Measurements from ENCODE around the gene IGFBP6. TPM values are rescaled to one million over a fixed set of nuclear protein-coding genes. Genes with fewer than 3 reads are reported as not detected.

IGFBP6 gene
- total RNA-seq, 2 experiments from 2014 or later, result 1.9 to 2.2 TPM

DNA sequence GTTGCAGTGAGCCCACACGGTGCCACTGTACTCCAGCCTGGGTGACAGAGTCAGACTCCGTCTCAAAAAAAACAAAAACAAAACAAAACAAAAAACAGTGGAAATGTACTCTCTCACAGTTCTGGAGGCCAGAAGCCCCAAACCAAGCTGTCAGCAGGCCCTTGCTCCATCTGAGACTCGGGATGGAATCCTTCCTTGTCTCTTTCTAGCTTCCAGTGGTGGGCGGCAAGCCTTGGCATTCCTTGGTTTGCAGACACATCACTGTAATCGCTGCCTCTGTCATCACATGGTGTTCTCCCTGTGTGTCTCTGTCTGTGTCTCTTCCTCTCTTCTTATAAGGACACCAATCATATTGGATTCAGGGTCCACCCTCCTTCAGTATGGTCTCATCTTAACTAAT is 41.2 kb upstream of the IGFBP6 start:
- no peak for DNase-seq
- no peak overlapping the region for H3K4me3 Mint-ChIP-seq
- no peaks in the 10 kb centered on the region for H3K36me3 Mint-ChIP-seq
- H3K27me3 Mint-ChIP-seq, result no peaks in the 10 kb centered on the region
- no peak overlapping the region for H3K27ac Mint-ChIP-seq
- peaks cover 5% of the 10 kb centered on the region for H3K4me1 Mint-ChIP-seq
- H3K9me3 Mint-ChIP-seq, result no peaks in the 10 kb centered on the region

DNA sequence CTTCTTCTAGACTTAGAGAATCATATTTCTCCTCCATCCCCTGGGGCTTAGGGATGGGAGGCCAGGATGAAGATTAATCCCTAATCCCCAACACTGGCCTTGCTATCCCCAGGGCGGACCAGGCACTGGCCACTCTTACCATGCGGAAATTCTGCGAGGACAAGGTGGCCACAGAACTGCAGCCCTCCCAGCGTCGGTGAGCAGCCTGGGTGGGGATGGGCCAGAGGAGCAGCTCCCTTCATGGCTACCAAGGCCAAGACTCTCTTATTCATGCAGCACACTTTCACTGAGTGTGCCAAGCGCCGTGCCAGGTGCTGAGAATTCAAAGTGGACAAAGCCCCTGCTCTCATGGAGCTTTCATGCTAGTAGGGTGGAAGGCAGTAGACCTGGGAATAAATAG is 40.6 kb upstream of the IGFBP6 start:
- Mint-ChIP-seq H3K4me1 (peaks cover 5% of the 10 kb centered on the region), H3K4me3 (no peak overlapping the region), H3K27me3 (no peaks in the 10 kb centered on the region), H3K9me3 (no peaks in the 10 kb centered on the region), H3K27ac (no peak overlapping the region), H3K36me3 (no peaks in the 10 kb centered on the region)
- no peak for DNase-seq

DNA sequence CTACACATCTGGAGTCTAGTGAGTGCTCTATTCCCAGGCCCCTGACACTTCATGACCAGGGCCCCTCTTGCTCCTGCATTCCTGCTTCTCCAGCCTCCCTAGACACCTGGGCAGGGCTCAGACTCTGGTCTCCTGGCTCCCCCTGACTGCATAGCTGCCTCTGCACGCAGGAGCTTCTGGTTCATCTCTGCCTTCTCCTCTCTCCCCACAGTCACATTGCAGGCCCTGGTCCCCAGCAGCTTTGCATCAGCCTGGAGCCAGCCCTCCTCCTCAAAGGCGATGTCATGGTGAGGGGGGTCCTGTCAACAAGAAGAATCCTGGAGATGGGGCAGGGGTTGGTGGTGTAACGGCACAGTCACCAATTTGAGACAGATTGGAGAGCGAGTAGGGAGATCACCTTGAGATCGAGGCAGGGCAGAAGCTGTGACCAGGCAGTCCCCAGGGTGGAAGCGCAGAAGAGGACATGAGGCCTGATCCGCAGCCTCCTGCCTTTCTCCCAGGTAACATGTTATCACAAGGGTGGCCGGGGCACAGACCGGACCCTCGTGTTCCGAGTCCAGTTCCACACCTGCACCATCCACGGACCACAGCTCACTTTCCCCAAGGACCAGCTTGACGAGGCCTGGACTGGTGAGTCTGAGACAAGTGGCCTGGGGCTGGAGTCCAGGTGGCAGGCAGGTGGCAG is 39.5 kb upstream of the IGFBP6 start:
- peaks cover 5% of the 10 kb centered on the region for H3K4me1 Mint-ChIP-seq
- no peak for DNase-seq
- H3K27ac Mint-ChIP-seq, result no peak overlapping the region
- H3K4me3 Mint-ChIP-seq, result no peak overlapping the region
- H3K36me3 Mint-ChIP-seq, result no peaks in the 10 kb centered on the region
- no peaks in the 10 kb centered on the region for H3K9me3 Mint-ChIP-seq
- H3K27me3 Mint-ChIP-seq, result no peaks in the 10 kb centered on the region

DNA sequence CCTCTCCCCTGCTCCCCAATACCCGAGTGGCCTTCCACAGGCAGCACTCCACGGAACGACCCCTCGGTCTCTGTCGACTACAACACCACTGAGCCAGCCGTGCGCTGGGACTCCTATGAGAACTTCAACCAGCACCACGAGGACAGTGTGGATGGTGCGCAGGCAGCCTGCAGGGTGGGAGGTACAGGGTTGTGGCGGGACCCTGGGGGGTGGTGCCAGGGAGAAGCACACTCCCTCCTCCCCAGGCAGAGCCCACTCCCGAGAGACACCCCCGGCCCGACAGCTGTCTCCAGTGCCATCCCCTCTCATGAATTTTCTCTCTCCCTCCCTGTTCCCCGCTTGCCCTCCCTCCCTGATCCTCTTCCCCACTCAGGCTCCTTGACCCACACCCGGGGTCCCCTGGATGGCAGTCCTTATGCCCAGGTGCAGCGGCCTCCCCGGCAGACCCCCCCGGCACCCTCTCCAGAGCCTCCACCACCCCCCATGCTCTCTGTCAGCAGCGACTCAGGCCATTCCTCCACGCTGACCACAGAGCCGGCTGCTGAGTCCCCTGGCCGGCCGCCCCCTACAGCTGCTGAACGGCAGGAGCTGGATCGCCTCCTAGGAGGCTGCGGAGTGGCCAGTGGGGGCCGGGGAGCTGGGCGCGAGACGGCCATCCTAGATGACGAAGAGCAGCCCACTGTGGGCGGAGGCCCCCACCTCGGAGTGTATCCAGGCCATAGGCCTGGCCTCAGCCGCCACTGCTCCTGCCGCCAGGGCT is 38.6 kb upstream of the IGFBP6 start:
- no peak for DNase-seq
- H3K27me3 Mint-ChIP-seq, result no peaks in the 10 kb centered on the region
- no peak overlapping the region for H3K27ac Mint-ChIP-seq
- no peak overlapping the region for H3K4me3 Mint-ChIP-seq
- no peaks in the 10 kb centered on the region for H3K36me3 Mint-ChIP-seq
- peaks cover 5% of the 10 kb centered on the region for H3K4me1 Mint-ChIP-seq
- no peaks in the 10 kb centered on the region for H3K9me3 Mint-ChIP-seq

DNA sequence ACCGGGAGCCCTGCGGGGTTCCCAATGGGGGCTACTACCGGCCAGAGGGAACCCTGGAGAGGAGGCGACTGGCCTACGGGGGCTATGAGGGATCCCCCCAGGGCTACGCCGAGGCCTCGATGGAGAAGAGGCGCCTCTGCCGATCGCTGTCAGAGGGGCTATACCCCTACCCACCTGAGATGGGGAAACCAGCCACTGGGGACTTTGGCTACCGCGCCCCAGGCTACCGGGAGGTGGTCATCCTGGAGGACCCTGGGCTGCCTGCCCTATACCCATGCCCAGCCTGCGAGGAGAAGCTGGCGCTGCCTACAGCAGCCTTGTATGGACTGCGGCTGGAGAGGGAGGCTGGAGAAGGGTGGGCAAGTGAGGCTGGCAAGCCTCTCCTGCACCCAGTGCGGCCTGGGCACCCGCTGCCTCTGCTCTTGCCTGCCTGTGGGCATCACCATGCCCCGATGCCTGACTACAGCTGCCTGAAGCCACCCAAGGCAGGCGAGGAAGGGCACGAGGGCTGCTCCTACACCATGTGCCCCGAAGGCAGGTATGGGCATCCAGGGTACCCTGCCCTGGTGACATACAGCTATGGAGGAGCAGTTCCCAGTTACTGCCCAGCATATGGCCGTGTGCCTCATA is 37.9 kb upstream of the IGFBP6 start:
- H3K4me3 Mint-ChIP-seq, result no peak overlapping the region
- no peaks in the 10 kb centered on the region for H3K4me1 Mint-ChIP-seq
- DNase-seq, result no peak
- H3K36me3 Mint-ChIP-seq, result no peaks in the 10 kb centered on the region
- no peaks in the 10 kb centered on the region for H3K27me3 Mint-ChIP-seq
- H3K27ac Mint-ChIP-seq, result no peak overlapping the region
- no peaks in the 10 kb centered on the region for H3K9me3 Mint-ChIP-seq

DNA sequence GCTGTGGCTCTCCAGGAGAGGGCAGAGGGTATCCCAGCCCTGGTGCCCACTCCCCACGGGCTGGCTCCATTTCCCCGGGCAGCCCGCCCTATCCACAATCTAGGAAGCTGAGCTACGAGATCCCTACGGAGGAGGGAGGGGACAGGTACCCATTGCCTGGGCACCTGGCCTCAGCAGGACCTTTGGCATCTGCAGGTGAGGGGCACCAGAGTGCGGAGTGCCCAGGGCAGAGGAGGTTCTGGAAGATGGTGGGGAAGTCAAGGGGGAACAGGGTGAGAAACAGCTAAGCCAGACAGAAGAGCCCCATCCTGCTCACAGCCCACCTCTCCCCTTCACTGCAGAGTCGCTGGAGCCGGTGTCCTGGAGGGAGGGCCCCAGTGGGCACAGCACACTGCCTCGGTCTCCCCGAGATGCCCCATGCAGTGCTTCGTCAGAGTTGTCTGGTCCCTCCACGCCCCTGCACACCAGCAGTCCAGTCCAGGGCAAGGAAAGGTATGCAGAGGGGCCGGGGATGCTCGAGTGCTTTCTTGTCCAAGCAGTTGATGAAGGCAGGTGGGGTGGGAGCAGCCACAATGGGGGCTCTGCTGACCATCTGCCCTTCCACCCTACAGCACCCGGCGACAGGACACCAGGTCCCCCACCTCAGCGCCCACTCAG is 37.3 kb upstream of the IGFBP6 start:
- DNase-seq, result no peak
- Mint-ChIP-seq H3K27ac (no peak overlapping the region), H3K27me3 (no peaks in the 10 kb centered on the region), H3K4me3 (no peak overlapping the region), H3K9me3 (no peaks in the 10 kb centered on the region), H3K36me3 (peaks cover 2% of the 10 kb centered on the region), H3K4me1 (no peaks in the 10 kb centered on the region)

DNA sequence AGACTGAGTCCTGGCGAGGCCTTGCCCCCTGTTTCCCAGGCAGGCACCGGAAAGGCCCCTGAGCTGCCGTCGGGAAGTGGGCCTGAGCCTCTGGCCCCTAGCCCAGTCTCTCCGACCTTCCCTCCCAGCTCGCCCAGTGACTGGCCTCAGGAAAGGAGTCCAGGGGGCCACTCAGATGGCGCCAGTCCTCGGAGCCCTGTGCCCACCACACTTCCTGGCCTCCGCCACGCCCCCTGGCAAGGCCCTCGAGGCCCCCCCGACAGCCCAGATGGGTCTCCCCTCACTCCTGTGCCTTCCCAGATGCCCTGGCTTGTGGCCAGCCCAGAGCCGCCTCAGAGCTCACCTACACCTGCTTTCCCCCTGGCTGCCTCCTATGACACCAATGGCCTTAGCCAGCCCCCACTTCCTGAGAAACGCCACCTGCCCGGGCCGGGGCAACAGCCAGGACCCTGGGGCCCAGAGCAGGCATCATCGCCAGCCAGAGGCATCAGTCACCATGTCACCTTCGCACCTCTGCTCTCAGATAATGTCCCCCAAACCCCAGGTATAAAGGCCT is 36.7 kb upstream of the IGFBP6 start:
- H3K27me3 Mint-ChIP-seq, result no peaks in the 10 kb centered on the region
- no peaks in the 10 kb centered on the region for H3K9me3 Mint-ChIP-seq
- no peak overlapping the region for H3K27ac Mint-ChIP-seq
- peaks cover under 1% of the 10 kb centered on the region for H3K4me1 Mint-ChIP-seq
- H3K36me3 Mint-ChIP-seq, result peaks cover 3% of the 10 kb centered on the region
- no peak overlapping the region for H3K4me3 Mint-ChIP-seq
- DNase-seq, result no peak

DNA sequence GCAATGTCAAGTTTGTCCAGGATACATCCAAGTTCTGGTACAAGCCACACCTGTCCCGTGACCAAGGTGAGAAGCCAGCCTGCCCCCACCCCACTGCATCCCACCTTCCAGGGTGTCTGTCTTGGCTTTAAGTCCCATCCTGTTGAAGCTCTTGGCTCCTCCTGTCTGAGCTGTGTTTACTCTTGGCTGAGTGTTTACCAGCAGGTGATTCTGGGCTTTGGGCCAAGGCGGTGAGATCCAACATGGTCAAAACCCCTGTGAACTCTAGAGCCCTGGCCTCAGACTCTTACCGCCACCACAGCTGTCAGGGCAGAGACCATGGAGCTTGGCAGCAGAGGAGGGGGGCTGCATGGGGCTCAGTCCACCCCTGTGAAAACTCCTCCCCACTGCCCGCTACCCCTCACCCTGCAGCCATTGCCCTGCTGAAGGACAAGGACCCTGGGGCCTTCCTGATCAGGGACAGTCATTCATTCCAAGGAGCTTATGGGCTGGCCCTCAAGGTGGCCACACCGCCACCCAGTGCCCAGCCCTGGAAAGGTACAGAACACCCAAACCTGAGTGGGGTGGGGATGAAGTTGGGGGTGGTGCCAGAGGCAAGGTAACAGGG is 36.0 kb upstream of the IGFBP6 start:
- no peak overlapping the region for H3K27ac Mint-ChIP-seq
- H3K36me3 Mint-ChIP-seq, result peaks cover 10% of the 10 kb centered on the region
- H3K4me3 Mint-ChIP-seq, result no peak overlapping the region
- no peak for DNase-seq
- peaks cover 3% of the 10 kb centered on the region for H3K4me1 Mint-ChIP-seq
- no peaks in the 10 kb centered on the region for H3K27me3 Mint-ChIP-seq
- H3K9me3 Mint-ChIP-seq, result no peaks in the 10 kb centered on the region

DNA sequence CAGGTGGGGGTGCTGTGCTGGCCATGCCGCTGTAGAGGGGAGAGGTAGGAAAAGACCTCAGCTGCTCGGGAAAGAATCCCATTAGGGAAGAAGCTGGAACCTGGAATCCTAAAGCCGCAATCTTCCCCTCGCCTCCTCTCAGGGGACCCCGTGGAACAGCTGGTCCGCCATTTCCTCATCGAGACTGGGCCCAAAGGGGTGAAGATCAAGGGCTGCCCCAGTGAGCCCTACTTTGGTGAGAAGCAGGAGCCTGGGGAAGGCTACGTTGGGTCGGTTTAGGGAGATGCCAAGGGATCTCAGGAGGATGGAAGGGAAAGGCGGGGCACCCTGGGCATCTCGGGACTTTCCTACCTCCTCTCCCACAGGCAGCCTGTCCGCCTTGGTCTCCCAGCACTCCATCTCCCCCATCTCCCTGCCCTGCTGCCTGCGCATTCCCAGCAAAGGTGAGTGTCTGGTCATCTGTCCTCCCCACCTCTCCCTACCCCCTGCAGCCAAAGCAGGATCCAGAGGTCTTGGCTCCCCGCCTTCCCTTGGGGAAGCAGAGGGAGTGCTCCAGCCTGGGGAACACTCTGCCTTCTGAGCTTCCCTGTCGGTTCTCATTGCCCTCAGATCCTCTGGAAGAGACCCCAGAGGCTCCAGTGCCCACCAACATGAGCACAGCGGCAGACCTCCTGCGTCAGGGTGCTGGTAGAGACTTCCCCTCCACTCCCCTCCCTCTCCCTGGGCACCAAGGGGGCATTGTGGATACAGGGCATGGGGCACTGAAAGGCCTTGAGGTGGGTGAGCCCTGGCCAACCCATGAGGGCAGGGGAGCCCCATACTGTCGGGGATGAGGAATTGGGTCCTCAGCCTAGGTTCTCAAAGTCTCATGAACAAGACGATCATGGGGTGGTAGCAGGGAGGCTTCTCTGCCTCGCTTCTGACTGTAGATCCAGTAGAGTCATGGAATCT is 35.2 kb upstream of the IGFBP6 start:
- Mint-ChIP-seq H3K9me3 (no peaks in the 10 kb centered on the region), H3K27ac (no peak overlapping the region), H3K27me3 (no peaks in the 10 kb centered on the region), H3K36me3 (peaks cover 12% of the 10 kb centered on the region), H3K4me3 (no peak overlapping the region), H3K4me1 (peaks cover 3% of the 10 kb centered on the region)
- no peak for DNase-seq

DNA sequence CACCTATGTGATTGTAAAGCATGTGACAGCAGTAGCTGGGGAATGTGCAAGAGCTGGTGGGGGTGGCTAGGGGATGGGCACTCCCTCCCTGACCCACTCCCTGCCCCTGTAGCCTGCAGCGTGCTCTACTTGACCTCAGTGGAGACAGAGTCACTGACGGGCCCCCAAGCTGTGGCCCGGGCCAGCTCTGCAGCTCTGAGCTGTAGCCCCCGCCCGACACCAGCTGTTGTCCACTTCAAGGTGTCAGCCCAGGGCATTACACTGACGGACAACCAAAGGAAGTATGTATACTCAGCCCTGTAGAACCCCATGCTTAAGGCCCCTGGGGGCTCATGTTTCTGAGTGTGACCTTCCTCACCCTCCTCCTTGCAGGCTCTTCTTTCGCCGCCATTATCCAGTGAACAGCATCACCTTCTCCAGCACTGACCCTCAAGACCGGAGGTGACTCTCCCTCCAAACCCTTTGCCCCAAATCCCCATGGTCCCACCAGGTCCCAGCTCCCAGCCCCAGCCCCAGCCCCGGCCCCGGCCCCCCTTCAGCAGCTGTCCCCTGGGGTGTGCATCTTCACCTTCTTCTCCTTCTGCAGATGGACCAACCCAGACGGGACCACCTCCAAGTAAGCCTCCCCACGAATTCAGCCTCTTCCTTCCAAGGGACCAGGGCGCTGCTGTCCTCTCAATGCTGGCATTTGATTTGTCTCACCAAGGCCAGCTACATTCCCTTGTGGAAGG is 34.3 kb upstream of the IGFBP6 start:
- DNase-seq, result no peak
- H3K27ac Mint-ChIP-seq, result no peak overlapping the region
- peaks cover 12% of the 10 kb centered on the region for H3K36me3 Mint-ChIP-seq
- no peak overlapping the region for H3K4me3 Mint-ChIP-seq
- H3K4me1 Mint-ChIP-seq, result peaks cover 3% of the 10 kb centered on the region
- H3K27me3 Mint-ChIP-seq, result no peaks in the 10 kb centered on the region
- H3K9me3 Mint-ChIP-seq, result no peaks in the 10 kb centered on the region

DNA sequence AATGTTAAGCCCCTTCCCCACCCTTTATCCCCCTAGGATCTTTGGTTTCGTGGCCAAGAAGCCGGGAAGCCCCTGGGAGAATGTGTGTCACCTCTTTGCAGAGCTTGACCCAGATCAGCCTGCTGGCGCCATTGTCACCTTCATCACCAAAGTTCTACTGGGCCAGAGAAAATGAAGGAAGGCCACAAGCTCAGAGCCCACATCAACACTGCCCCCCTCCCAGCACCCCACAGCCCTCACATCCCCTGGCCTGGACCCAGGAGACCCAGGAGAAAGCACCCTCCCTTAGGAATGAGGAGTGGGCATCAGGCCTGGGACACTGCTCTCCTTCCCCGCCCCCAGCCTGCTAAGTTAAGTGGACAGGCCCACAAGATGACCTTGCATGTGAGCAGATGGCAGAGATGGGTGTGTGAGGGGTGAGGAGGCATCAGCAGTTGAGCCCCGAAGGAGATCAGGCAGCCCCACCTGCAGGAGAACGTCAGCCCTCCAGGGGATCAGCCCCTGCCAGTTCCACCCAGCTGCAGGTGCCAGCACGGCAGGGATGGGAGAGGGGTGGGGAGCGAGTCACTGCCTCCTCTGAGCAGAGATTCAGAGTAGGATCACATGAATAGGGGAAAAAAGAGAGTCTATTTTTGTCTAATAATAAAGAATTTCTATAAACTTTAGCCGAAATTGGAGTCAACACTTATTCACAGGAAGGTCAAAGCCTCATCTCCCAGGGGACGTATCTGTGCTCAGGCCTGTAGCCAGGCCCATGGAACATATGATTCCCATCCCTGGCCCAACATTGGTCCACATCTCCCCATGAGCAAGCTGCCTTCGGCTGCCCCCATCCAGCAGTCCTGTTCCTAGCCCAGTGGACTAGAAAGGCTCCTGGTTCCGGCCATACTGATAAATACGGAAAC is 33.5 kb upstream of the IGFBP6 start:
- Mint-ChIP-seq H3K4me3 (no peak overlapping the region), H3K9me3 (no peaks in the 10 kb centered on the region)
- DNase-seq, result no peak

DNA sequence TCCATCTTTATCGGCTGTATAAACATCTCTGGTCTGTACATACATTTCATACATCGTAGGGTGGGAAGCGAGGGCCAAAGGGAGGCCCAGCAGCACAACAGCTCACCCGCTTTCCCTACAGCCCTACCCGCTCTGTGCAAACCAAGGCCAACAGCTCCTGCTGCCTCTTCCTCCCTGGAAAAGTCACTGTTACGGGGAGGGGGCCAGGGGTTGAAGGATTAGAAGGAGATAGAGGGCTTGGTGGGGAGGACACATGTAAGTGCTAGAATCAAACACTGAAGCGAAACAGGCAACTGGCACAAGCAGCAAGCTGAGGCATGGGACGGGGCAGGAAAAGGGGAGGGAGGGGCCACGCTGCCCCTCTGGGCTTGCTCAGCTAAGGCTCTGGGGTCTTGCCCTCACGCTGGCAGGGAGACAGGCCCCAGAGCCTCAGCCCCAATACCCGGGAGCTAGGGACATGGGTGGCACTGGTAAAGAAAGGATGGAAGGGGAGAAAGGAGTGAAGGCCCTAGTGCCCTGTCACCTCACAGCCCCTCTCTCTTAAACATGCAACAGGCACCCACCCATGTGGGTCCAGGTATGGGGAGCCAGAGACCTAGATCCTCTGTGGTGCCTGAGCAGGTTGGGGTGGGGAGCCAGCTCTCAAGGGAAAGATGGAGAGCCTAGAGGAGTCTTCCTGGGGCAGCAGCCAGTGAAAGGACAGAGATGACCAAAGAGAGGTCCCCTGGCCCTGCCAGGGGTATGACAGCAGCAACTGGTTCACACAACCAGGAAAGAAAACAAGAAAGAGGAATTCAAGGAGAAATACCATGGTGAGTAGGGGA is 32.6 kb upstream of the IGFBP6 start:
- no peak for DNase-seq
- Mint-ChIP-seq H3K27ac (no peak overlapping the region), H3K27me3 (no peaks in the 10 kb centered on the region)

More for the DNA sequence above, 33.5 kb upstream of the IGFBP6 start:
- Mint-ChIP-seq H3K36me3 (peaks cover 12% of the 10 kb centered on the region), H3K4me1 (peaks cover 3% of the 10 kb centered on the region), H3K27me3 (no peaks in the 10 kb centered on the region), H3K27ac (no peak overlapping the region)

More for the DNA sequence above, 32.6 kb upstream of the IGFBP6 start:
- H3K9me3 Mint-ChIP-seq, result no peaks in the 10 kb centered on the region
- no peak overlapping the region for H3K4me3 Mint-ChIP-seq
- H3K36me3 Mint-ChIP-seq, result peaks cover 12% of the 10 kb centered on the region
- H3K4me1 Mint-ChIP-seq, result peaks cover 3% of the 10 kb centered on the region

Data from activated naive CD8-positive, alpha-beta T cell treated with anti-CD3 and anti-CD28 coated beads for 36 hours (primary cell).